NCI-H187 (cell line): ENCODE results near the gene TREH.
A peak's percentile ranks its signal among the peaks of the same experiment; 100 is the strongest.
"Not testable (repeated sequence)": the region's sequence is repeated elsewhere in the genome, so short reads cannot be mapped to it uniquely, and the experiment has no call there.

Source experiments
- DNase-seq, 2 experiments: peaks; one replicate each; lab custom pipeline; 2025; lab: John Stamatoyannopoulos, UW

Gene TREH

GRCh38 chr11:118612378-118612777, 67.1 kb downstream of the TREH start:
- no peak for DNase-seq

DNA sequence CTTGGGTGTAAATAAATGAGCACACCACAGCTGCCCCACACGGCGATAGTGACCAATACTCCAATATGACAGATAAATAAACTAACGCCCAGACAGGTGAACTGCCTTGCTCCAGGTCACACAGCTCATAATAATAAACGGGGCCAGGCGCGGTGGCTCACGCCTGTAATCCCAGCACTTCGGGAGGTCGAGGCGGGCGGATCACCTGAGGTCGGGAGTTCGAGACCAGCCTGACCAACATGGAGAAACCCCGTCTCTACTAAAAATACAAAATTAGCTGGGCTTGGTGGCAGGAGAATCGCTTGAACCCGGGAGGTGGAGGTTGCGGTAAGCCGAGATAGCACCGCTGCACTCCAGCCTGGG, 68.0 kb downstream of the TREH start:
- not testable (repeated sequence) for DNase-seq

GRCh38 chr11:118610773-118611432, 68.5 kb downstream of the TREH start:
- DNase-seq = no peak

- no peak for DNase-seq
Measured at GRCh38 chr11:118610225-118610772, 69.2 kb downstream of the TREH start.

DNA sequence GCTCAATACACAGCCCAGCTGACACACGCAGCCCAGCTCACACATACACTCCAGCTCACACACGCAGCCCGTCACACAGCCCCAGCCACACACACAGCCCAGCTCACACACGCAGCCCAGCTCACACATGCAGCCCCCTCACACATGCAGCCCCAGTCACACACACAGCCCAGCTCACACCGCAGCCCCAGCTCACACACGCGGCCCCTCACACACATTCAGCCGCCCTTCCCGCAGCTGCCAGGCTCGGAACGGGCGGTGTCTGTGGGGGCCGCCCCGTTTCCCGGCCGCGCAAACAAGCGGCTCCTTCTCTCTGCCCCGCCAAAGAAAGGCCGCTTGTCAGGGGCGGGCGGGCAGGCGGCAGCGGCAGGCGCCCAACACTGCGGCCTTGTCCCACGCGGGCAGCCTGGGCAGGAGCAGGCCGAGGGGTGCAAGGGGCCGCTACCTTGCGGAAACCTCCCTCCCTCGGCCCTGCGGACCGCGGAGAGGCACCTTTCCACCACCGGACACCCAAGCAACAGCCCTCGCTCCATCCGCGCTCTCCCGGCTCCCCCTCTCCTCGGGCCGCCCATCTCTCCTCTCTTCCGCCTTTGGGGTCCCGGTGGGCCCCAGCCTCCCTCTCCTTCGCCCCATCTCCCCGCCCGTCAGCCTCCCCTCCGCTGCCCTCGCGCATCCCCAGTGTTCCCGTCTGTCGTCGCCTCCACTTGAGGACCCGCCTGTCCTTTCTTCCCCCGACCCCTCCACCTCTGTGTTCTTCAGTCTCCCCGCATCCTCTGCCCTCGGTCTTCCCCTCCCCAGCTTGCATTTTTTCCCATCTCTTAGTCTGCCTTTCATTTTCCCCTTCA, 69.8 kb downstream of the TREH start:
- no peak for DNase-seq

- DNase-seq = no peak
Measured at GRCh38 chr11:118608360-118609227, 70.9 kb downstream of the TREH start.

DNA sequence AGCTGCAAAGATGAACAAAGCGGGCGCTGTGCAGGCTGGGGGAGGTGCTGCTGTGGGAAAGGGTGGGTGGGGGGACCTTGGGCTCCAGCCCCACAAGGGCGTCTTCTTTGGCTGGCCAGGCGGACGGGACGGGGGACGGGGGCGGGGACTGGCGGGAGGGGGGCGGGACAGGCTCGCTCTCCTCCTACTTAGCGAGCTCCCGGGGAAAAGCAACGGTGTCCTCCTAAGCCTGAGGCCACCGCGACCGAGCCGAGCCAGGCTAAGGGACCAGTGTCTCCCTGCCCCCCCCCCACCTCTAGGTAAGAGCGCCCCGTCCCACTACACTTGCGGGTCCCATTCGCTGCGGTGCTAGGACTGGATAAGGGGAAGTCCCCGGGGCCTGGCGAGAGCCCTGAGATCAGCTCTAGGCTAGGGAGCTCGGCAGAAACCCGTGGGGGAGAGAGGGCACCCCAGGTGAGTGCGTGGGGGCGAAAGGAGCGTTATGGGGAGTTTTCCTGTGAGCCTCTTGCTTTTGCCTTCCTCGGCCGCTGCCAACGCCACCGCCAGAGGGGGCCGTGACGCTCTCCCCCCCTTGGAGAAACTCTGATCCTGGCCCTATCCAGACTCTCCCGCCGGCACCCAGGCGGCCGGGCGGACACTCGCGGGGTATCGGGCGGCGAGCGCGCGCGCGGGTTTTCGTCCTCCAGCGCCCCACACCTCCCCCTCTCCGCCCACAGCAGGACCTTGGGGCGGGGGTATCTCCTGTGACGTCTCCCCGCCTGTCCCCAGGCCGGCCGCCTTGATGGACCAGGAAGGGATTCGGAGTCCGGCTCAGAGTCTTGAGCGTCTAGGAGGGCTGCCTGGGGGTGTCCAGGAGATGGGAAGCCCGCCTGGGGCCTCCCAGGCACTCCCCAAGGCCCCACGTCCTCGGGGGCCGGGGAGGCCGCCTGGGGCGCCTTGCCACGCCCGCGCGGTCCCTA, 71.8 kb downstream of the TREH start, which contains the start of gene PHLDB1:
PHLDB1 (plus strand) TSS at position 215 of the 959 bp plus-strand sequence. CDS start 6,222 bp downstream, outside the sequence.
- DNase-seq = peak in 1 of 2 experiments; percentile 21
